GM18870 (cell line): ENCODE results near the gene GPR33.
"Not testable (repeated sequence)": the region's sequence is repeated elsewhere in the genome, so short reads cannot be mapped to it uniquely, and the experiment has no call there.

Experiments
- ATAC-seq: cut with Tn5 transposase; IDR thresholded peaks from one replicate; pipeline ENCODE4 v1.9.1; 2021; ENCODE audit warnings: moderate library complexity; ENCODE audit not compliant: unreplicated experiment

GPR33 gene

GRCh38 chr14:31487886-31488285 lies at the start of gene GPR33:
Gene GPR33, minus strand, starts transcription at chr14:31488039. Its CDS starts 4,074 bp downstream, at chr14:31483965.
- ATAC-seq, result no peak

GRCh38 chr14:31536201-31536960 lies 48.5 kb upstream of the GPR33 start:
- ATAC-seq, result no peak

GRCh38 chr14:31530136-31530535 lies 42.3 kb upstream of the GPR33 start:
- ATAC-seq, result no peak

GRCh38 chr14:31529053-31529452 lies 41.2 kb upstream of the GPR33 start:
- ATAC-seq, result no peak

GRCh38 chr14:31527546-31527945 lies 39.7 kb upstream of the GPR33 start:
- ATAC-seq, result no peak

- ATAC-seq, result no peak
These were observed 39.2 kb upstream of the GPR33 start for GRCh38 chr14:31527087-31527486.

GRCh38 chr14:31510855-31511254 lies 23.0 kb upstream of the GPR33 start:
- no peak for ATAC-seq

- ATAC-seq, result no peak
These were observed 22.4 kb upstream of the GPR33 start for GRCh38 chr14:31510222-31510621.

- ATAC-seq, result no peak
These were observed 20.3 kb upstream of the GPR33 start for GRCh38 chr14:31508135-31508534.

- ATAC-seq, result no peak
These were observed 17.6 kb upstream of the GPR33 start for GRCh38 chr14:31505411-31505810.

GRCh38 chr14:31501870-31502269 lies 14.0 kb upstream of the GPR33 start:
- no peak for ATAC-seq

GRCh38 chr14:31492759-31493498 lies 5.1 kb upstream of the GPR33 start:
- ATAC-seq, result no peak

GRCh38 chr14:31489691-31490090 lies 1.9 kb upstream of the GPR33 start:
- peak; percentile 63 for ATAC-seq

GRCh38 chr14:31486764-31487163 lies 1.1 kb downstream of the GPR33 start:
- ATAC-seq, result no peak

- no peak for ATAC-seq
These were observed 3.1 kb downstream of the GPR33 start for GRCh38 chr14:31484754-31485153.

- ATAC-seq, result no peak
These were observed 7.7 kb downstream of the GPR33 start for GRCh38 chr14:31480156-31480555.

- ATAC-seq, result no peak
These were observed 8.8 kb downstream of the GPR33 start for GRCh38 chr14:31479027-31479426.

GRCh38 chr14:31477248-31477647 lies 10.6 kb downstream of the GPR33 start:
- ATAC-seq, result no peak

GRCh38 chr14:31476131-31476866 lies 11.5 kb downstream of the GPR33 start:
- no peak for ATAC-seq

GRCh38 chr14:31466554-31466953 lies 21.3 kb downstream of the GPR33 start:
- no peak for ATAC-seq

- ATAC-seq, result no peak
These were observed 22.7 kb downstream of the GPR33 start for GRCh38 chr14:31465111-31465510.

GRCh38 chr14:31462450-31462849 lies 25.4 kb downstream of the GPR33 start:
- not testable (repeated sequence) for ATAC-seq
